Nephron (organoid): ENCODE data around the gene TMOD2.

ENCODE experiments used
- H3K27ac Mint-ChIP-seq, 3 experiments: 2 replicates each; pipeline ENCODE4 v1.8.0; 2020; ENCODE audit warnings: mixed read lengths in 3 of 3, mild to moderate bottlenecking in 2 of 3, moderate library complexity in 1 of 3
- H3K27me3 Mint-ChIP-seq: 2 replicates; pipeline ENCODE4 v1.8.0; 2021; ENCODE audit warnings: low read depth, mild to moderate bottlenecking, moderate library complexity, mixed read lengths
- H3K36me3 Mint-ChIP-seq: 2 replicates; pipeline ENCODE4 v1.8.0; 2020; ENCODE audit warnings: low read depth, mixed read lengths
- H3K4me1 Mint-ChIP-seq: 2 replicates; pipeline ENCODE4 v1.8.0; 2020; ENCODE audit warnings: mixed read lengths
- H3K4me3 Mint-ChIP-seq, 3 experiments: 2 replicates each; pipeline ENCODE4 v1.8.0; 2020; ENCODE audit warnings: mild to moderate bottlenecking in 3 of 3, mixed read lengths in 3 of 3, moderate library complexity in 2 of 3
- H3K9me3 Mint-ChIP-seq: 2 replicates; pipeline ENCODE4 v1.8.0; 2020; ENCODE audit warnings: mixed read lengths
- CTCF ChIP-seq, 3 experiments: fragments of 200-600 bp; sonication (generic); IDR thresholded peaks; one replicate each; pipeline ENCODE4 v1.5.0; 2021; ENCODE audit warnings: antibody characterized with exemption in 3 of 3; ENCODE audit not compliant: unreplicated experiment in 3 of 3

Gene TMOD2

GRCh38 chr15:51721199-51721960, 30.0 kb upstream of the TMOD2 start:
- Mint-ChIP-seq H3K27me3 (peaks cover 5% of the 10 kb centered on the region), H3K27ac (no peak overlapping the region), H3K4me1 (no peaks in the 10 kb centered on the region), H3K36me3 (no peaks in the 10 kb centered on the region), H3K9me3 (no peaks in the 10 kb centered on the region), H3K4me3 (no peak overlapping the region)
- no peak for TF ChIP-seq CTCF (IDR thresholded peaks at IDR 0.05; ENCODE audit: unreplicated experiment in 3 of 3)

GRCh38 chr15:51724199-51724598, 27.2 kb upstream of the TMOD2 start:
- no peaks in the 10 kb centered on the region for H3K9me3 Mint-ChIP-seq
- no peaks in the 10 kb centered on the region for H3K27me3 Mint-ChIP-seq
- no peaks in the 10 kb centered on the region for H3K4me1 Mint-ChIP-seq
- H3K4me3 Mint-ChIP-seq, result no peak overlapping the region
- no peak for TF ChIP-seq CTCF (IDR thresholded peaks at IDR 0.05; ENCODE audit: unreplicated experiment in 3 of 3)
- H3K27ac Mint-ChIP-seq, result no peak overlapping the region
- no peaks in the 10 kb centered on the region for H3K36me3 Mint-ChIP-seq

GRCh38 chr15:51724673-51725072, 26.7 kb upstream of the TMOD2 start:
- Mint-ChIP-seq H3K27ac (no peak overlapping the region), H3K4me3 (no peak overlapping the region), H3K4me1 (no peaks in the 10 kb centered on the region), H3K36me3 (no peaks in the 10 kb centered on the region), H3K27me3 (no peaks in the 10 kb centered on the region), H3K9me3 (no peaks in the 10 kb centered on the region)
- TF ChIP-seq CTCF (IDR thresholded peaks at IDR 0.05; ENCODE audit: unreplicated experiment in 3 of 3), result no peak

- Mint-ChIP-seq H3K27me3 (peaks cover 2% of the 10 kb centered on the region), H3K4me1 (no peaks in the 10 kb centered on the region), H3K9me3 (no peaks in the 10 kb centered on the region), H3K4me3 (no peak overlapping the region), H3K36me3 (no peaks in the 10 kb centered on the region), H3K27ac (no peak overlapping the region)
- TF ChIP-seq CTCF (IDR thresholded peaks at IDR 0.05; ENCODE audit: unreplicated experiment in 3 of 3), result no peak
Measured at GRCh38 chr15:51726302-51727073, 24.9 kb upstream of the TMOD2 start.

GRCh38 chr15:51727141-51727897, 24.1 kb upstream of the TMOD2 start:
- no peak for TF ChIP-seq CTCF (IDR thresholded peaks at IDR 0.05; ENCODE audit: unreplicated experiment in 3 of 3)
- H3K4me1 Mint-ChIP-seq, result no peaks in the 10 kb centered on the region
- H3K4me3 Mint-ChIP-seq, result no peak overlapping the region

More at GRCh38 chr15:51727141-51727897, 24.1 kb upstream of the TMOD2 start:
- Mint-ChIP-seq H3K9me3 (no peaks in the 10 kb centered on the region), H3K36me3 (no peaks in the 10 kb centered on the region), H3K27ac (no peak overlapping the region), H3K27me3 (peaks cover 6% of the 10 kb centered on the region)
